ENCODE measurements around the gene TNP1. TPM values are rescaled to one million over a fixed set of nuclear protein-coding genes. Genes with fewer than 3 reads are reported as not detected.

Gene TNP1
- total and polyA plus RNA-seq, 7 experiments from 2014 or later, result not detected

- no peak overlapping the region for H3K27ac Mint-ChIP-seq
- H3K4me3 ChIP-seq (ENCODE audit: low read length), result no peak overlapping the region
These were observed 8.3 kb downstream of the TNP1 start for GRCh38 chr2:216851486-216852090.

DNA sequence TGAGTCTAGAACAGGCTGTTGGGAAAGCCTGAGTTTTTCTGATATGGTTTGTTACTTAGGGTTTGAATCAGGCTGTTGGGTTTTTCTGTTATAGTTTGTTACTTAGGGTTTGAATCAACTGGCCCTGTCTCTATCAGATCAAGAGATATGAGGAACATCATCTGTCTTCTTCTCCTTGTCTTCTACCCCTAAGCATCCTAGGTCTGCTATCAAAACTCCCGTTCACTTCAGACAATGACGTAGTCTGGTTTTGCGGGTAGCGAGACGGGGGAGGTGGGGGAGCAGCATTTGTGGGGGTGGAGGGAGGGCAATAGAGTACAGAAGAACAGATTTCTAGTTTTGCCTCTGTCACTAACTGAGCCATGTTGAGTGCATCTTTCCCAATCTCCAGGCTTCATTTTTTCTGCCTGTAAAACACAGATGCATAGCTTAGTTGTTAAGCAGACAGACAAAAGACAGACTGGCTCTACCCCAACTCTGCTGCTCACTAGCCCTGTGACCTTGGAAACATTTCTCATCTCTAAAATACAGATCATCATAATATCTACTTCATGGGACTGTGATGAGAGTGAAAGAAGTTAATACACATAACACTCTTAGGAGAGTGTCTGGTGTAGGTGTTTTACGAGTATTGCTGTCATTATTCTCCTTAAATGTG, 9.1 kb downstream of the TNP1 start:
- no peaks in the 10 kb centered on the region for H3K36me3 ChIP-seq (ENCODE audit: control insufficient read depth in 2 of 3, insufficient read depth in 3 of 3, low read length in 3 of 3)
- DNase-seq (peak in 7 of 9 donors; percentile 25 to 60 (median 38)), ATAC-seq (peak; percentile 75)
- ChIA-PET CTCF (no interaction called here), POLR2A (interaction anchor here (0.6 kb wide), 1 partner anchor 407 kb away, joined by 3 read pairs; no protein-coding TSS in a partner anchor)
- peaks cover 0 to 6% of the 10 kb centered on the region in 2 donors for H3K4me1 ChIP-seq (ENCODE audit: control insufficient read depth in 2 of 2, insufficient read depth in 2 of 2, low read length in 2 of 2)
- Mint-ChIP-seq H3K27ac (peak overlapping the region in 5 of 9 donors; percentile 19 to 73 (median 71)), H3K36me3 (peaks cover 0 to 2% (median 0%) of the 10 kb centered on the region in 5 donors), H3K27me3 (peaks cover 0 to 14% (median 0%) of the 10 kb centered on the region in 5 donors), H3K9me3 (no peaks in the 10 kb centered on the region), H3K4me3 (peak overlapping the region in 5 of 10 donors; percentile 29 to 63 (median 44)), H3K4me1 (peaks cover 2 to 26% (median 12%) of the 10 kb centered on the region in 7 donors)
- H3K27ac ChIP-seq (ENCODE audit: low read depth, low read length), result peak overlapping the region; percentile 48
- intact Hi-C loops (cut with micrococcal nuclease), result no loop called here
- no peaks in the 10 kb centered on the region for H3K27me3 ChIP-seq (ENCODE audit: control insufficient read depth in 2 of 2, insufficient read depth in 2 of 2, low read length in 2 of 2)
- H3K4me3 ChIP-seq (ENCODE audit: low read length), result no peak overlapping the region
- H3K9me3 ChIP-seq (ENCODE audit: control insufficient read depth in 2 of 3, low read length in 3 of 3), result no peaks in the 10 kb centered on the region

More at GRCh38 chr2:216851486-216852090, 8.3 kb downstream of the TNP1 start:
- H3K9me3 ChIP-seq (ENCODE audit: control insufficient read depth in 2 of 3, low read length in 3 of 3), result no peaks in the 10 kb centered on the region
- no peak overlapping the region for H3K4me3 Mint-ChIP-seq
- ChIA-PET POLR2A (no interaction called here), CTCF (no interaction called here)
- ATAC-seq, result no peak
- peaks cover 2 to 29% (median 12%) of the 10 kb centered on the region in 7 donors for H3K4me1 Mint-ChIP-seq
- H3K4me1 ChIP-seq (ENCODE audit: control insufficient read depth in 2 of 2, insufficient read depth in 2 of 2, low read length in 2 of 2), result peaks cover 0 to 6% of the 10 kb centered on the region in 2 donors
- no peak for DNase-seq
- intact Hi-C loops (cut with micrococcal nuclease), result no loop called here
- no peaks in the 10 kb centered on the region for H3K9me3 Mint-ChIP-seq
- no peaks in the 10 kb centered on the region for H3K36me3 ChIP-seq (ENCODE audit: control insufficient read depth in 2 of 3, insufficient read depth in 3 of 3, low read length in 3 of 3)
- H3K27me3 ChIP-seq (ENCODE audit: control insufficient read depth in 2 of 2, insufficient read depth in 2 of 2, low read length in 2 of 2), result no peaks in the 10 kb centered on the region
- peaks cover 0 to 14% (median 0%) of the 10 kb centered on the region in 5 donors for H3K27me3 Mint-ChIP-seq
- no peak overlapping the region for H3K27ac ChIP-seq (ENCODE audit: low read depth, low read length)
- H3K36me3 Mint-ChIP-seq, result peaks cover 0 to 2% (median 0%) of the 10 kb centered on the region in 5 donors

- H3K27ac ChIP-seq (ENCODE audit: low read depth, low read length), result peak overlapping the region; percentile 48
- H3K36me3 Mint-ChIP-seq, result peaks cover 0 to 2% (median 0%) of the 10 kb centered on the region in 5 donors
- peaks cover 0 to 14% (median 0%) of the 10 kb centered on the region in 5 donors for H3K27me3 Mint-ChIP-seq
- peak in 7 of 9 donors; percentile 2 to 38 (median 24) for DNase-seq
- ATAC-seq, result peak; percentile 51
- peak overlapping the region in 9 of 10 donors; percentile 21 to 63 (median 40) for H3K4me3 Mint-ChIP-seq
- ChIA-PET POLR2A (no interaction called here), CTCF (no interaction called here)
- no peaks in the 10 kb centered on the region for H3K9me3 ChIP-seq (ENCODE audit: control insufficient read depth in 2 of 3, low read length in 3 of 3)
- intact Hi-C loops (cut with micrococcal nuclease), result no loop called here
- no peak overlapping the region for H3K4me3 ChIP-seq (ENCODE audit: low read length)
- no peaks in the 10 kb centered on the region for H3K9me3 Mint-ChIP-seq
- peak overlapping the region in 5 of 9 donors; percentile 19 to 73 (median 71) for H3K27ac Mint-ChIP-seq
- H3K4me1 Mint-ChIP-seq, result peaks cover 2 to 26% (median 12%) of the 10 kb centered on the region in 7 donors
- H3K36me3 ChIP-seq (ENCODE audit: control insufficient read depth in 2 of 3, insufficient read depth in 3 of 3, low read length in 3 of 3), result no peaks in the 10 kb centered on the region
- H3K4me1 ChIP-seq (ENCODE audit: control insufficient read depth in 2 of 2, insufficient read depth in 2 of 2, low read length in 2 of 2), result peaks cover 0 to 6% of the 10 kb centered on the region in 2 donors
- no peaks in the 10 kb centered on the region for H3K27me3 ChIP-seq (ENCODE audit: control insufficient read depth in 2 of 2, insufficient read depth in 2 of 2, low read length in 2 of 2)
These were observed 9.9 kb downstream of the TNP1 start for GRCh38 chr2:216849987-216850386.

- no peaks in the 10 kb centered on the region for H3K27me3 ChIP-seq (ENCODE audit: control insufficient read depth in 2 of 2, insufficient read depth in 2 of 2, low read length in 2 of 2)
- no peak overlapping the region for H3K4me3 Mint-ChIP-seq
- H3K27ac Mint-ChIP-seq, result no peak overlapping the region
- no peaks in the 10 kb centered on the region for H3K9me3 ChIP-seq (ENCODE audit: control insufficient read depth in 2 of 3, low read length in 3 of 3)
- H3K27me3 Mint-ChIP-seq, result peaks cover 0 to 18% (median 0%) of the 10 kb centered on the region in 5 donors
- POLR2A ChIA-PET, result no interaction called here
- H3K4me1 Mint-ChIP-seq, result peaks cover 0 to 12% (median 11%) of the 10 kb centered on the region in 7 donors
- H3K4me3 ChIP-seq (ENCODE audit: low read length), result no peak overlapping the region
- peaks cover 0 to 4% (median 0%) of the 10 kb centered on the region in 11 donors for H3K9me3 Mint-ChIP-seq
- ATAC-seq (no peak), DNase-seq (no peak)
- CTCF ChIA-PET, result no interaction called here
- H3K27ac ChIP-seq (ENCODE audit: low read depth, low read length), result no peak overlapping the region
- peaks cover 0 to 4% of the 10 kb centered on the region in 2 donors for H3K4me1 ChIP-seq (ENCODE audit: control insufficient read depth in 2 of 2, insufficient read depth in 2 of 2, low read length in 2 of 2)
- H3K36me3 ChIP-seq (ENCODE audit: control insufficient read depth in 2 of 3, insufficient read depth in 3 of 3, low read length in 3 of 3), result no peaks in the 10 kb centered on the region
- H3K36me3 Mint-ChIP-seq, result peaks cover 0 to 2% (median 0%) of the 10 kb centered on the region in 5 donors
- intact Hi-C loops (cut with micrococcal nuclease), result no loop called here
These were observed 14.4 kb downstream of the TNP1 start for GRCh38 chr2:216845426-216845825.

DNA sequence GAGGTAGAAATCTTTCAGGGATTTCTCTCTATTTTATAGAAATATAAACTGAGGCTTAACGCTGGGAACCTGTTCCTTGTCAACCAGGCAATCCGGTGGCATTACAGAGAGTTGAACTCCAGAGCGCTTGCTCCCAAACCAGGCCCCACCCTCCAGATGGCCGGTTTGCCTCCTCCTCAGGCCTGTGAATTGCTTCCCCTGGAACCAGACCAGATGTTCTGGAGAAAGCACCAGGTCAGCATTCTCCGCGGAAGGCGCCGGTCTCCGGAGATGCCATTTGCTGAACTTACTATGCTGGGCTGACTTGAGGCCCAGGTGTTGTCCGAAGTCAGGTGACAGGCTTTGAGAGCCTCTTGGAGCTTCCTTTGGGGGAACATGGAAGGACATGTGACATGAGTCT, 17.2 kb downstream of the TNP1 start:
- Mint-ChIP-seq H3K9me3 (peaks cover 0 to 4% (median 0%) of the 10 kb centered on the region in 11 donors), H3K27ac (no peak overlapping the region), H3K27me3 (peaks cover 4 to 21% (median 5%) of the 10 kb centered on the region in 5 donors), H3K36me3 (no peaks in the 10 kb centered on the region), H3K4me3 (no peak overlapping the region), H3K4me1 (no peaks in the 10 kb centered on the region)
- ChIA-PET POLR2A (no interaction called here), CTCF (no interaction called here)
- Histone ChIP-seq H3K27me3 (ENCODE audit: control insufficient read depth in 2 of 2, insufficient read depth in 2 of 2, low read length in 2 of 2) (no peaks in the 10 kb centered on the region), H3K4me1 (ENCODE audit: control insufficient read depth in 2 of 2, insufficient read depth in 2 of 2, low read length in 2 of 2) (no peaks in the 10 kb centered on the region), H3K4me3 (ENCODE audit: low read length) (no peak overlapping the region), H3K27ac (ENCODE audit: low read depth, low read length) (no peak overlapping the region), H3K9me3 (ENCODE audit: control insufficient read depth in 2 of 3, low read length in 3 of 3) (no peaks in the 10 kb centered on the region), H3K36me3 (ENCODE audit: control insufficient read depth in 2 of 3, insufficient read depth in 3 of 3, low read length in 3 of 3) (no peaks in the 10 kb centered on the region)
- intact Hi-C loops (cut with micrococcal nuclease), result no loop called here
- ATAC-seq (no peak), DNase-seq (no peak)

DNA sequence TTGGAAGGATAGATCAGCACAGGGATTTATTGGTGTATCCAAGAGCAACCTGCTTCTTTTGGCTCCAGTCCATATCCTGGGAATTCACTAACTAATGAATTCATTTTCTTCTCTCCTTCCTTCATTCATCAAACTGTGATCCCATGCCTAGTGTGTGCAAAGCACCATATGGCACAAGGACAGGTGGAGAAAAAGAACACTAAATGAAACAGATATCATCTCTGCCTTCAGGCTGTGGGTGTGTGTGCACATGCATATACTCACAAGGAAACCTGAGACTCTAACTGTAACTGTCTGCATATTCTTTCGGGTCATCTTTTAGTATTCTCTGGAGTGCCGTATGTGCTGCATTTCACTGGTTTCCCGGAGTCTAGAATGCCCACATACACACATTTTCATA, 20.2 kb downstream of the TNP1 start:
- Mint-ChIP-seq H3K36me3 (no peaks in the 10 kb centered on the region), H3K4me3 (no peak overlapping the region), H3K27ac (no peak overlapping the region), H3K4me1 (peaks cover 0 to 4% (median 0%) of the 10 kb centered on the region in 7 donors), H3K27me3 (peaks cover 6 to 27% (median 11%) of the 10 kb centered on the region in 5 donors), H3K9me3 (peaks cover 0 to 3% (median under 1%) of the 10 kb centered on the region in 11 donors)
- peak; percentile 8 for ATAC-seq
- no peak for DNase-seq
- H3K27ac ChIP-seq (ENCODE audit: low read depth, low read length), result no peak overlapping the region
- no peaks in the 10 kb centered on the region for H3K27me3 ChIP-seq (ENCODE audit: control insufficient read depth in 2 of 2, insufficient read depth in 2 of 2, low read length in 2 of 2)
- H3K4me3 ChIP-seq (ENCODE audit: low read length), result no peak overlapping the region
- CTCF ChIA-PET, result no interaction called here
- intact Hi-C loops (cut with micrococcal nuclease), result no loop called here
- POLR2A ChIA-PET, result no interaction called here
- no peaks in the 10 kb centered on the region for H3K9me3 ChIP-seq (ENCODE audit: control insufficient read depth in 2 of 3, low read length in 3 of 3)
- H3K36me3 ChIP-seq (ENCODE audit: control insufficient read depth in 2 of 3, insufficient read depth in 3 of 3, low read length in 3 of 3), result no peaks in the 10 kb centered on the region
- H3K4me1 ChIP-seq (ENCODE audit: control insufficient read depth in 2 of 2, insufficient read depth in 2 of 2, low read length in 2 of 2), result no peaks in the 10 kb centered on the region

Data from naive thymus-derived CD4-positive, alpha-beta T cell (primary cell).